Sigmoid colon (tissue), 7 donors: ENCODE data around the gene KAT2A. TPM values are rescaled to one million over a fixed set of nuclear protein-coding genes. Genes with fewer than 3 reads are reported as not detected.

Experiments
- DNase-seq: peaks from one replicate; pipeline ENCODE4 v3.0.0-alpha.2; 2019
- H3K27ac ChIP-seq, 4 donors: fragments of 200-600 bp; sonication (generic); one replicate each; pipeline ENCODE4 v1.5.1; 2016 to 2019; ENCODE audit warnings: mild to moderate bottlenecking in 1 of 4
- H3K27me3 ChIP-seq, 3 donors: fragments of 200-600 bp; sonication (generic); one replicate each; pipeline ENCODE4 v1.5.1; 2019; ENCODE audit warnings: mild to moderate bottlenecking in 1 of 3
- H3K36me3 ChIP-seq, 4 donors: fragments of 200-600 bp; sonication (generic); one replicate each; pipeline ENCODE4 v1.5.1; 2016 to 2019
- H3K4me1 ChIP-seq, 4 donors: fragments of 200-600 bp; sonication (generic); one replicate each; pipeline ENCODE4 v1.5.1; 2017 to 2019
- H3K4me3 ChIP-seq, 4 donors: fragments of 200-600 bp; sonication (generic); one replicate each; pipeline ENCODE4 v1.5.1; 2017 to 2019; ENCODE audit warnings: mild to moderate bottlenecking in 2 of 4, moderate library complexity in 1 of 4
- H3K9me3 ChIP-seq, 4 donors: fragments of 200-600 bp in 3 of 4; sonication (generic) in 3 of 4; one replicate each; pipeline versions ENCODE4 v1.5.1 to v1.6.1; 2013 to 2019
- EP300 ChIP-seq, 4 donors: sonication (generic); formaldehyde crosslinking; IDR thresholded peaks; one replicate each; pipeline ENCODE4 v1.6.1; 2017; ENCODE audit warnings: antibody characterized with exemption in 4 of 4
- POLR2A ChIP-seq, 2 donors: fragments of 450-650 bp; IDR thresholded peaks; one replicate each; pipeline ENCODE4 v1.6.1; 2016; ENCODE audit warnings: antibody characterized with exemption in 2 of 2, mild to moderate bottlenecking in 2 of 2, moderate library complexity in 2 of 2
- POLR2AphosphoS5 ChIP-seq, 4 donors: sonication (generic); formaldehyde crosslinking; IDR thresholded peaks; one replicate each; pipeline ENCODE4 v1.6.1; 2017; ENCODE audit warnings: antibody characterized with exemption in 4 of 4
- WGBS, 2 donors: extraction: QIAGEN DNeasy Blood & Tissue Kit; methylation state at CpG; one replicate each; pipeline ENCODE4 v1.1.7; 2013; 5-methylcytosine and 5-hydroxymethylcytosine counted together
- intact Hi-C: fragments of 100-400 bp; cut with DNase I; formaldehyde crosslinking; loops from one replicate; pipeline ENCODE4 v1.15.1; 2023
- polyA plus RNA-seq, 3 donors: library from polyadenylated mRNA; stranded (reverse); fragments of 200-250 nt; gene quantifications; one replicate each; pipeline ENCODE4 v1.2.3, GENCODE V29; 2013
- total RNA-seq, 4 donors: library from RNA; depleted of rRNA; stranded (reverse); fragments of >200 nt; gene quantifications; one replicate each; pipeline ENCODE4 v1.1.0, GENCODE V29; 2016
- TF ChIP-seq, protein P1 (sequence below), 4 experiments: fragments of 450-650 bp in 3 of 4; fragments of 200-600 bp in 1 of 4; IDR thresholded peaks; one replicate each; pipeline ENCODE4 v1.5.1; 2016 to 2019; ENCODE audit warnings: antibody characterized with exemption in 4 of 4, mild to moderate bottlenecking in 3 of 4, moderate library complexity in 2 of 4
- donor health status: healthy with polysubstance abuse.
- donor health status: Bipolar disorder and iron deficiency.
- donor health status: healthy.

The KAT2A gene
- total and polyA plus RNA-seq, 7 donors, result 6.9 to 95.8 (median 20.4) TPM

GRCh38 chr17:42135664-42136653, 14.8 kb upstream of the KAT2A start:
- no peak overlapping the region for H3K4me3 ChIP-seq
- no peaks in the 10 kb centered on the region for H3K27me3 ChIP-seq
- peak; percentile 78 for DNase-seq
- 13 to 51% methylated on average over 15 of the region's 15 CpGs for WGBS, 2 donors
- H3K27ac ChIP-seq, result peak overlapping the region; percentile 45 to 66 (median 50)
- H3K9me3 ChIP-seq, result no peaks in the 10 kb centered on the region
- peak in 3 of 4 donors; percentile 25 to 67 (median 35) for TF ChIP-seq POLR2AphosphoS5 (IDR thresholded peaks at IDR 0.05)
- no peak for TF ChIP-seq POLR2A (IDR thresholded peaks at IDR 0.05)
- intact Hi-C loops, result no loop called here
- H3K36me3 ChIP-seq, result peaks cover 0 to 21% (median 0%) of the 10 kb centered on the region in 4 donors
- H3K4me1 ChIP-seq, result peaks cover 0 to 71% (median 48%) of the 10 kb centered on the region in 4 donors

DNA sequence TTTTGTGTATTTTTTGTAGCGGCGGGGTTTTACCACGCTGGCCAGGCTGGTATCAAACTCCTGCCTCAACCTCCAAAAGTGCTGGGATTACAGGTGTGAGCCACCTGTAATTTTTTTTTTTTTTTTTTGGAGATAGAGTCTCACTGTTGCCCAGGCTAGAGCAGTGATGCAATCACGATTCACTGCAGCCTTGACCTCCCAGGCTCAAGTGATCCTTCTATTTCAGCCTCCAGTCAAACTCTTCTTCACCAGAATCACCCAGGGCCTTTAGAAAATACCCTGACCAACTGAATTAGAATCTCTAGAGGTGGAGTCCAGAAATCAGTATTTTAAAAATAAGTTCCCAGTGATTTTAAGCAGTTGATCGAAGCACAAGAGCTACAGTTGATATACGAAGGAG, 14.0 kb upstream of the KAT2A start:
- peaks cover 0 to 76% (median 51%) of the 10 kb centered on the region in 4 donors for H3K4me1 ChIP-seq

GRCh38 chr17:42133461-42134041, 12.4 kb upstream of the KAT2A start:
- Histone ChIP-seq H3K4me3 (no peak overlapping the region), H3K4me1 (peaks cover 0 to 63% (median 42%) of the 10 kb centered on the region in 4 donors), H3K27ac (peak overlapping the region; percentile 30 to 66 (median 44)), H3K27me3 (no peaks in the 10 kb centered on the region), H3K9me3 (no peaks in the 10 kb centered on the region), H3K36me3 (peaks cover 16 to 37% (median 17%) of the 10 kb centered on the region in 4 donors)
- intact Hi-C loops, result no loop called here
- TF ChIP-seq EP300 (IDR thresholded peaks at IDR 0.05) (no peak), POLR2A (IDR thresholded peaks at IDR 0.05) (no peak), POLR2AphosphoS5 (IDR thresholded peaks at IDR 0.05) (no peak)
- TF ChIP-seq, protein P1, sequence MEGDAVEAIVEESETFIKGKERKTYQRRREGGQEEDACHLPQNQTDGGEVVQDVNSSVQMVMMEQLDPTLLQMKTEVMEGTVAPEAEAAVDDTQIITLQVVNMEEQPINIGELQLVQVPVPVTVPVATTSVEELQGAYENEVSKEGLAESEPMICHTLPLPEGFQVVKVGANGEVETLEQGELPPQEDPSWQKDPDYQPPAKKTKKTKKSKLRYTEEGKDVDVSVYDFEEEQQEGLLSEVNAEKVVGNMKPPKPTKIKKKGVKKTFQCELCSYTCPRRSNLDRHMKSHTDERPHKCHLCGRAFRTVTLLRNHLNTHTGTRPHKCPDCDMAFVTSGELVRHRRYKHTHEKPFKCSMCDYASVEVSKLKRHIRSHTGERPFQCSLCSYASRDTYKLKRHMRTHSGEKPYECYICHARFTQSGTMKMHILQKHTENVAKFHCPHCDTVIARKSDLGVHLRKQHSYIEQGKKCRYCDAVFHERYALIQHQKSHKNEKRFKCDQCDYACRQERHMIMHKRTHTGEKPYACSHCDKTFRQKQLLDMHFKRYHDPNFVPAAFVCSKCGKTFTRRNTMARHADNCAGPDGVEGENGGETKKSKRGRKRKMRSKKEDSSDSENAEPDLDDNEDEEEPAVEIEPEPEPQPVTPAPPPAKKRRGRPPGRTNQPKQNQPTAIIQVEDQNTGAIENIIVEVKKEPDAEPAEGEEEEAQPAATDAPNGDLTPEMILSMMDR (IDR thresholded peaks at IDR 0.05), result no peak
- WGBS, 2 donors, result 9 to 28% methylated on average over 4 of the region's 4 CpGs
- no peak for DNase-seq

More for the DNA sequence above, 14.0 kb upstream of the KAT2A start:
- Histone ChIP-seq H3K27ac (peak overlapping the region; percentile 45 to 66 (median 50)), H3K27me3 (no peaks in the 10 kb centered on the region), H3K9me3 (no peaks in the 10 kb centered on the region), H3K36me3 (peaks cover 0 to 21% (median 2%) of the 10 kb centered on the region in 4 donors), H3K4me3 (no peak overlapping the region)
- WGBS, 2 donors, result 59 to 87% methylated on average over 6 of the region's 6 CpGs
- intact Hi-C loops, result no loop called here
- TF ChIP-seq EP300 (IDR thresholded peaks at IDR 0.05) (no peak), POLR2AphosphoS5 (IDR thresholded peaks at IDR 0.05) (no peak), POLR2A (IDR thresholded peaks at IDR 0.05) (no peak)
- TF ChIP-seq, protein P1 (IDR thresholded peaks at IDR 0.05), result no peak
- DNase-seq, result no peak

DNA sequence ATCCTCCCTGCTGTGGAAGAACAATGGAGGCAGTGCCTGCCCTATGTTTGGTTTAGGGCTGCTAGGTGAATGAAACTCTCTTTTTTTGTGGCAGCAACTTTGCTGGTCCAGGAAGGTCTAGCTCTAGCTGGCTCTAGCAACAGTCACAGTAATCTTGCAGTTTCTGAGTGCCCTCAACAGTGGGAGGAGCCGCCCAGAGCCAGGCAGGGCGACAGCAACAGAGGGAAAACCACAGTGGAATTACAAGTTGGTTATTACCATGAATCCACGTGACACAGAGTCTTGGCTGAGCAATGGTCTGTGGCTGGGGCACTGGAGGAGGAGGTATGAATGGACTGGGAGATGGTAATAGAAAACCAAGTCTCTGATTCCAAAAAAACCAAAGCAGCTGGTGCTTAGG, 11.8 kb upstream of the KAT2A start:
- H3K27me3 ChIP-seq, result no peaks in the 10 kb centered on the region
- H3K4me3 ChIP-seq, result no peak overlapping the region
- 8 to 23% methylated on average over 3 of the region's 3 CpGs for WGBS, 2 donors
- intact Hi-C loops, result no loop called here
- TF ChIP-seq EP300 (IDR thresholded peaks at IDR 0.05) (no peak), POLR2AphosphoS5 (IDR thresholded peaks at IDR 0.05) (no peak), POLR2A (IDR thresholded peaks at IDR 0.05) (no peak)
- TF ChIP-seq, protein P1 (IDR thresholded peaks at IDR 0.05), result no peak
- peaks cover 22 to 43% (median 23%) of the 10 kb centered on the region in 4 donors for H3K36me3 ChIP-seq
- H3K27ac ChIP-seq, result peak overlapping the region; percentile 30 to 66 (median 44)
- no peak for DNase-seq
- peaks cover 0 to 57% (median 36%) of the 10 kb centered on the region in 4 donors for H3K4me1 ChIP-seq
- no peaks in the 10 kb centered on the region for H3K9me3 ChIP-seq

DNA sequence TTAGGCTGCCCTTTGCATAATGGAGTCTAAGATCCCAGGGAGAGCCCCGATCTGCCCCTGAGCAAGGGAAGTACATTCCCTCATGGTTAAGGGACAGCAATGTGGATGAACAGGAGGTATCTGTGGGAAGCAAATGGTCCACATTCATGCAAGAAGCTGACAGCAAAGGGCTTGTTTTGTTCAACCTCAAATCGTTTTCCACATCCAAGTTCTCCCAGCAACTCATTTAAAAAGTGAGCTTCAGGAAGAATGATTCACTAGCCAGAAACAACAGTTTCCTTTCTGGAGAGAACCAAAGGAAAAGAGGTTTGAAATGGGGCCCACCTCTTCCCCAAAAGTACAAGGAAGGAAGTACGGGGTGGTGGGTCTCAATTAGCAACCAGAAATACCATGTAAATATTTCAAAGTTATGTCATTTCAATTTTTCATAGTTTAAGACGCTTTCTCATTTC, 10.8 kb upstream of the KAT2A start:
- Histone ChIP-seq H3K9me3 (no peaks in the 10 kb centered on the region), H3K27me3 (no peaks in the 10 kb centered on the region), H3K4me3 (no peak overlapping the region), H3K36me3 (peaks cover 26 to 52% (median 29%) of the 10 kb centered on the region in 4 donors), H3K4me1 (peaks cover 0 to 56% (median 34%) of the 10 kb centered on the region in 4 donors), H3K27ac (peak overlapping the region; percentile 10 to 66 (median 43))
- intact Hi-C loops, result no loop called here
- WGBS, 2 donors, result 46 to 58% methylated on average over 4 of the region's 4 CpGs
- TF ChIP-seq POLR2AphosphoS5 (IDR thresholded peaks at IDR 0.05) (no peak), EP300 (IDR thresholded peaks at IDR 0.05) (no peak), POLR2A (IDR thresholded peaks at IDR 0.05) (no peak)
- TF ChIP-seq, protein P1 (IDR thresholded peaks at IDR 0.05), result no peak
- no peak for DNase-seq
